ENCODE data around the gene LARP4B. TPM values are rescaled to one million over a fixed set of nuclear protein-coding genes. Genes with fewer than 3 reads are reported as not detected.

The LARP4B gene
- total and polyA plus RNA-seq, 4 donors: 5.5 to 20.4 (median 12.1) TPM

DNA sequence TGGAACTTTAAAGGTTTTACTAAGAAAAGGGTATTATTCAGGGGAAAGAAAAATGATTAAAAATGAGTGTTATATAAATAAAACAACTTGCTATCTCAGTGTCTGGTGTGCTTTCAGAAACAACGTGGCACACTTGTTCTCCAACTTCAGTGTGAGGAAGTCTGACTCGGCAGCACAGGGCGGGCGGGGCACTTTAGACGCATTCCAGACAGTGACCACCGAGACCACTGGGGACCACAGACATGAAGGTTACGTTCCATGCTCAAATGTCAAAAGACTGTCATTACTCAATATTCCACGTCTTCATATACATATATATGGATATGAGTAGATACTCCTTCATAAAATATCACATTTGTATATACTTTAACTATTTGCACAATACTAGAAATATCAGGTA, 87.0 kb downstream of the LARP4B start:
- Histone ChIP-seq H3K27me3 (ENCODE audit: control insufficient read depth in 4 of 4, insufficient read depth in 4 of 4, low read length in 3 of 4) (no peaks in the 10 kb centered on the region), H3K9ac (ENCODE audit: low read depth in 1 of 2, low read length in 2 of 2) (no peak overlapping the region), H3K4me3 (ENCODE audit: low read depth in 1 of 3, low read length in 3 of 3) (no peak overlapping the region), H3K27ac (ENCODE audit: low read depth in 1 of 2, low read length in 2 of 2) (no peak overlapping the region), H3K9me3 (ENCODE audit: control insufficient read depth in 4 of 4, low read length in 3 of 4) (no peaks in the 10 kb centered on the region), H3K4me1 (ENCODE audit: control insufficient read depth in 4 of 4, insufficient read depth in 4 of 4, low read length in 3 of 4) (no peaks in the 10 kb centered on the region), H3K36me3 (ENCODE audit: control insufficient read depth in 4 of 4, insufficient read depth in 3 of 4, low read depth in 1 of 4, low read length in 3 of 4) (peaks cover 5 to 40% (median 30%) of the 10 kb centered on the region in 4 donors)
- DNase-seq (ENCODE audit: low spot score): no peak
- WGBS: 76% methylated on average over 8 of the region's 8 CpGs
- TF ChIP-seq, protein P1, sequence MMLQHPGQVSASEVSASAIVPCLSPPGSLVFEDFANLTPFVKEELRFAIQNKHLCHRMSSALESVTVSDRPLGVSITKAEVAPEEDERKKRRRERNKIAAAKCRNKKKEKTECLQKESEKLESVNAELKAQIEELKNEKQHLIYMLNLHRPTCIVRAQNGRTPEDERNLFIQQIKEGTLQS (IDR thresholded peaks at IDR 0.05): no peak
- no peak for TF ChIP-seq FOXA1 (IDR thresholded peaks at IDR 0.05)
- TF ChIP-seq, protein P2, sequence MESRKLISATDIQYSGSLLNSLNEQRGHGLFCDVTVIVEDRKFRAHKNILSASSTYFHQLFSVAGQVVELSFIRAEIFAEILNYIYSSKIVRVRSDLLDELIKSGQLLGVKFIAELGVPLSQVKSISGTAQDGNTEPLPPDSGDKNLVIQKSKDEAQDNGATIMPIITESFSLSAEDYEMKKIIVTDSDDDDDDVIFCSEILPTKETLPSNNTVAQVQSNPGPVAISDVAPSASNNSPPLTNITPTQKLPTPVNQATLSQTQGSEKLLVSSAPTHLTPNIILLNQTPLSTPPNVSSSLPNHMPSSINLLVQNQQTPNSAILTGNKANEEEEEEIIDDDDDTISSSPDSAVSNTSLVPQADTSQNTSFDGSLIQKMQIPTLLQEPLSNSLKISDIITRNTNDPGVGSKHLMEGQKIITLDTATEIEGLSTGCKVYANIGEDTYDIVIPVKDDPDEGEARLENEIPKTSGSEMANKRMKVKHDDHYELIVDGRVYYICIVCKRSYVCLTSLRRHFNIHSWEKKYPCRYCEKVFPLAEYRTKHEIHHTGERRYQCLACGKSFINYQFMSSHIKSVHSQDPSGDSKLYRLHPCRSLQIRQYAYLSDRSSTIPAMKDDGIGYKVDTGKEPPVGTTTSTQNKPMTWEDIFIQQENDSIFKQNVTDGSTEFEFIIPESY (IDR thresholded peaks at IDR 0.05): no peak

DNA sequence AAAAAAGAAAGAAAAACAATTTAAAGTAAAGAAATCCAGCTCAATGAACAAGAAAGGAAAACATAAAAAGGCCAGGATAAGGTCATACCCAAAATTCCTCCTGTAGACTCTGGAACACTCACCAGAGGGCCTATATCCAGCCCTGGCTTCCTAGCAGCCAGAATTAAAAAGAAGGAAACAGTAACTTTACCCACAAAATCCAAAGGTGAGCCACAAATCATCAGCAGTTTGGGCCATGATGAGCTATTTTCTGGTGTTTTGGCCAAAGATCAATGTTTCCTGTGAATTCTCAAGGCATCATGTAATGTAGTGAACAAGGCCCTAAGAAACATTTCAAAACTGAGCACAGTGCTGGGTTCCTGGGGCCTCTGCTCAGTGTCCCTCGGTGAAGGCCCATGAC, 87.8 kb downstream of the LARP4B start:
- 100% methylated on average over 1 of the region's 1 CpG for WGBS
- no peaks in the 10 kb centered on the region for H3K4me1 ChIP-seq (ENCODE audit: control insufficient read depth in 4 of 4, insufficient read depth in 4 of 4, low read length in 3 of 4)
- H3K9me3 ChIP-seq (ENCODE audit: control insufficient read depth in 4 of 4, low read length in 3 of 4): no peaks in the 10 kb centered on the region
- DNase-seq (ENCODE audit: low spot score): no peak
- H3K4me3 ChIP-seq (ENCODE audit: low read depth in 1 of 3, low read length in 3 of 3): no peak overlapping the region
- H3K27ac ChIP-seq (ENCODE audit: low read depth in 1 of 2, low read length in 2 of 2): no peak overlapping the region
- no peak overlapping the region for H3K9ac ChIP-seq (ENCODE audit: low read depth in 1 of 2, low read length in 2 of 2)
- TF ChIP-seq HNF4G (IDR thresholded peaks at IDR 0.05) (no peak), YY1 (IDR thresholded peaks at IDR 0.05) (no peak), EGR1 (IDR thresholded peaks at IDR 0.05; ENCODE audit: low read depth in 2 of 2) (no peak), TAF1 (conservative IDR thresholded peaks at IDR 0.05) (no peak)
- H3K36me3 ChIP-seq (ENCODE audit: control insufficient read depth in 4 of 4, insufficient read depth in 3 of 4, low read depth in 1 of 4, low read length in 3 of 4): peaks cover 6 to 43% (median 36%) of the 10 kb centered on the region in 4 donors
- H3K27me3 ChIP-seq (ENCODE audit: control insufficient read depth in 4 of 4, insufficient read depth in 4 of 4, low read length in 3 of 4): no peaks in the 10 kb centered on the region

DNA sequence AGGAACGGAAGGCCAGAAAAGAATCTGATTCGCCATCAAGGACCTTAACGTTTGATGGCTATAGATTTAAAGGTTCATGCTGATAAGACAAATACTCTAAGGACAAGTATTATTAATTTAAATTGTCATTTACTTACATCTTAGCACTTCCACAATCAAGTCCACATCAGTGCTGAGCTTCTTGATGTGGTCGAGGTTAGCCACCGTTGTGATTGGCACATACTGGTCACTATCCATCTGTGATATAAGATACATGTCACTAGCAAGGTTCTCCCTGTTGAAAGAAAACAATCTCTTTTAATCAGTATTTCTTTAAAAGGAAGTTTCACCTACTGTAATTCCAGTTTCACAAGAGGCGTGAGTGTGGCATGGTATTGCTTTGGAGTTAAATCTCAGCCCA, 88.7 kb downstream of the LARP4B start:
- Histone ChIP-seq H3K27me3 (ENCODE audit: control insufficient read depth in 4 of 4, insufficient read depth in 4 of 4, low read length in 3 of 4) (no peaks in the 10 kb centered on the region), H3K36me3 (ENCODE audit: control insufficient read depth in 4 of 4, insufficient read depth in 3 of 4, low read depth in 1 of 4, low read length in 3 of 4) (peaks cover 4 to 45% (median 36%) of the 10 kb centered on the region in 4 donors)

More for the DNA sequence above, 88.7 kb downstream of the LARP4B start:
- no peak for DNase-seq (ENCODE audit: low spot score)
- no peak overlapping the region for H3K27ac ChIP-seq (ENCODE audit: low read depth in 1 of 2, low read length in 2 of 2)
- WGBS: 93% methylated on average over 6 of the region's 6 CpGs
- TF ChIP-seq HNF4G (IDR thresholded peaks at IDR 0.05) (no peak), RAD21 (IDR thresholded peaks at IDR 0.05) (no peak), NR2F2 (IDR thresholded peaks at IDR 0.05) (no peak)
- TF ChIP-seq, protein P1 (IDR thresholded peaks at IDR 0.05): no peak
- TF ChIP-seq, protein P3, sequence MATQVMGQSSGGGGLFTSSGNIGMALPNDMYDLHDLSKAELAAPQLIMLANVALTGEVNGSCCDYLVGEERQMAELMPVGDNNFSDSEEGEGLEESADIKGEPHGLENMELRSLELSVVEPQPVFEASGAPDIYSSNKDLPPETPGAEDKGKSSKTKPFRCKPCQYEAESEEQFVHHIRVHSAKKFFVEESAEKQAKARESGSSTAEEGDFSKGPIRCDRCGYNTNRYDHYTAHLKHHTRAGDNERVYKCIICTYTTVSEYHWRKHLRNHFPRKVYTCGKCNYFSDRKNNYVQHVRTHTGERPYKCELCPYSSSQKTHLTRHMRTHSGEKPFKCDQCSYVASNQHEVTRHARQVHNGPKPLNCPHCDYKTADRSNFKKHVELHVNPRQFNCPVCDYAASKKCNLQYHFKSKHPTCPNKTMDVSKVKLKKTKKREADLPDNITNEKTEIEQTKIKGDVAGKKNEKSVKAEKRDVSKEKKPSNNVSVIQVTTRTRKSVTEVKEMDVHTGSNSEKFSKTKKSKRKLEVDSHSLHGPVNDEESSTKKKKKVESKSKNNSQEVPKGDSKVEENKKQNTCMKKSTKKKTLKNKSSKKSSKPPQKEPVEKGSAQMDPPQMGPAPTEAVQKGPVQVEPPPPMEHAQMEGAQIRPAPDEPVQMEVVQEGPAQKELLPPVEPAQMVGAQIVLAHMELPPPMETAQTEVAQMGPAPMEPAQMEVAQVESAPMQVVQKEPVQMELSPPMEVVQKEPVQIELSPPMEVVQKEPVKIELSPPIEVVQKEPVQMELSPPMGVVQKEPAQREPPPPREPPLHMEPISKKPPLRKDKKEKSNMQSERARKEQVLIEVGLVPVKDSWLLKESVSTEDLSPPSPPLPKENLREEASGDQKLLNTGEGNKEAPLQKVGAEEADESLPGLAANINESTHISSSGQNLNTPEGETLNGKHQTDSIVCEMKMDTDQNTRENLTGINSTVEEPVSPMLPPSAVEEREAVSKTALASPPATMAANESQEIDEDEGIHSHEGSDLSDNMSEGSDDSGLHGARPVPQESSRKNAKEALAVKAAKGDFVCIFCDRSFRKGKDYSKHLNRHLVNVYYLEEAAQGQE (IDR thresholded peaks at IDR 0.05): no peak
- H3K4me3 ChIP-seq (ENCODE audit: low read depth in 1 of 3, low read length in 3 of 3): no peak overlapping the region
- no peaks in the 10 kb centered on the region for H3K9me3 ChIP-seq (ENCODE audit: control insufficient read depth in 4 of 4, low read length in 3 of 4)
- no peak overlapping the region for H3K9ac ChIP-seq (ENCODE audit: low read depth in 1 of 2, low read length in 2 of 2)
- no peaks in the 10 kb centered on the region for H3K4me1 ChIP-seq (ENCODE audit: control insufficient read depth in 4 of 4, insufficient read depth in 4 of 4, low read length in 3 of 4)
